ENCODE results near the gene RASSF8. TPM values are rescaled to one million over a fixed set of nuclear protein-coding genes. Genes with fewer than 3 reads are reported as not detected.

Gene RASSF8
- total and polyA plus RNA-seq, 2 of the 8 experiments (the other 6 are each of a cell fraction or from before 2014, with no cell fraction given) = 6.4 to 46.7 TPM

GRCh38 chr12:25938581-25938980 is 19.9 kb upstream of the RASSF8 start (continued):
- TF ChIP-seq CHD7 (IDR thresholded peaks at IDR 0.05; ENCODE audit: insufficient replicate concordance, low read length) = no peak
- TF ChIP-seq SP1 (IDR thresholded peaks at IDR 0.05; ENCODE audit: low read depth, low read length) = no peak
- TF ChIP-seq PHF8 (conservative IDR thresholded peaks at IDR 0.05; ENCODE audit: low read depth, low read length) = no peak
- TF ChIP-seq POU5F1 (IDR thresholded peaks at IDR 0.05; ENCODE audit: low read depth, low read length) = no peak
- TF ChIP-seq SP4 (IDR thresholded peaks at IDR 0.05; ENCODE audit: low read length) = no peak
- TF ChIP-seq E2F6 (IDR thresholded peaks at IDR 0.05) = no peak
- no peak for TF ChIP-seq SIX5 (IDR thresholded peaks at IDR 0.05; ENCODE audit: low read depth, low read length)
